Transverse colon (tissue), 4 donors: Measurements from ENCODE around the gene SLC28A3. TPM values are rescaled to one million over a fixed set of nuclear protein-coding genes. Genes with fewer than 3 reads are reported as not detected.

Experiments used
- DNase-seq: peaks from one replicate; pipeline ENCODE4 v3.0.0-alpha.2; 2019
- H3K27ac ChIP-seq, 4 donors: fragments of 200-600 bp; sonication (generic); 2 replicates each; pipeline ENCODE4 v1.5.1; 2016 to 2018; ENCODE audit warnings: inconsistent platforms in 4 of 4
- H3K27me3 ChIP-seq: fragments of 200-600 bp; sonication (generic); 2 replicates; pipeline ENCODE4 v1.5.1; 2017; ENCODE audit warnings: inconsistent platforms
- H3K36me3 ChIP-seq, 4 donors: fragments of 200-600 bp; sonication (generic); 2 replicates each; pipeline ENCODE4 v1.5.1; 2017 to 2019; ENCODE audit warnings: inconsistent platforms in 4 of 4
- H3K4me1 ChIP-seq, 4 donors: fragments of 200-600 bp; sonication (generic); 2 replicates each; pipeline ENCODE4 v1.5.1; 2017 to 2020; ENCODE audit warnings: inconsistent platforms in 4 of 4
- H3K4me3 ChIP-seq, 4 donors: fragments of 200-600 bp; sonication (generic); 1 replicate in 1 of 4; 2 replicates in 3 of 4; pipeline versions ENCODE4 v1.5.1 to v1.6.1; 2017 to 2019; ENCODE audit warnings: inconsistent platforms in 4 of 4
- H3K9me3 ChIP-seq, 2 donors: fragments of 200-600 bp; sonication (generic); 2 replicates each; pipeline ENCODE4 v1.5.1; 2017 to 2019; ENCODE audit warnings: inconsistent platforms in 2 of 2
- EP300 ChIP-seq: sonication (generic); formaldehyde crosslinking; IDR thresholded peaks from one replicate; pipeline ENCODE4 v1.6.1; 2017; ENCODE audit warnings: antibody characterized with exemption, low read depth
- POLR2A ChIP-seq: fragments of 450-650 bp; IDR thresholded peaks from one replicate; pipeline ENCODE4 v1.6.1; 2016; ENCODE audit warnings: antibody characterized with exemption, mild to moderate bottlenecking, moderate library complexity
- POLR2AphosphoS5 ChIP-seq, 3 donors: sonication (generic); formaldehyde crosslinking; IDR thresholded peaks; one replicate each; pipeline ENCODE4 v1.6.1; 2016; ENCODE audit warnings: antibody characterized with exemption in 3 of 3
- WGBS, 2 donors: methylation state at CpG; one replicate each; pipeline ENCODE4 v1.1.5; 2018; ENCODE audit warnings: low coverage in 1 of 2; 5-methylcytosine and 5-hydroxymethylcytosine counted together
- in situ Hi-C, 4 donors: fragments of 200-750 bp; cut with MboI; loops; one replicate each; pipeline versions ENCODE4 v1.15.0 to v1.15.1; 2017; ENCODE audit warnings: low sequenced_read_pairs in 3 of 4, low pct_ligation_motif_present in 1 of 4, low pct_unique_long_range_greater_than_20kb in 1 of 4
- intact Hi-C: fragments of 100-400 bp; cut with DNase I; formaldehyde crosslinking; loops from one replicate; pipeline ENCODE4 v1.15.1; 2023; ENCODE audit warnings: low total_unique reads
- total RNA-seq, 4 donors: library from RNA; depleted of rRNA; stranded (reverse); fragments of >200 nt; gene quantifications; one replicate each; pipeline ENCODE4 v1.1.0, GENCODE V29; 2016
- TF ChIP-seq, protein P1 (sequence below), 5 experiments: fragments of 200-600 bp in 3 of 5; fragments of 450-650 bp in 2 of 5; sonication (generic) in 3 of 5; IDR thresholded peaks; 1 replicate in 2 of 5; 2 replicates in 3 of 5; pipeline ENCODE4 v1.5.1; 2016 to 2017; ENCODE audit warnings: antibody characterized with exemption in 5 of 5, inconsistent platforms in 3 of 5, mild to moderate bottlenecking in 2 of 5, moderate library complexity in 1 of 5

The SLC28A3 gene
- total RNA-seq, 4 donors from 2014 or later = 0.16 to 1.2 (median 0.41) TPM; not detected in 1

GRCh38 chr9:84276741-84277140, 63.8 kb downstream of the SLC28A3 start:
- 82 to 90% methylated on average over 2 to 3 of the region's 3 CpGs for WGBS, 2 donors
- Histone ChIP-seq H3K9me3 (no peaks in the 10 kb centered on the region), H3K27me3 (peaks cover 7% of the 10 kb centered on the region), H3K4me1 (no peaks in the 10 kb centered on the region), H3K27ac (no peak overlapping the region), H3K36me3 (no peaks in the 10 kb centered on the region), H3K4me3 (no peak overlapping the region)
- DNase-seq = no peak
- TF ChIP-seq, protein P1, sequence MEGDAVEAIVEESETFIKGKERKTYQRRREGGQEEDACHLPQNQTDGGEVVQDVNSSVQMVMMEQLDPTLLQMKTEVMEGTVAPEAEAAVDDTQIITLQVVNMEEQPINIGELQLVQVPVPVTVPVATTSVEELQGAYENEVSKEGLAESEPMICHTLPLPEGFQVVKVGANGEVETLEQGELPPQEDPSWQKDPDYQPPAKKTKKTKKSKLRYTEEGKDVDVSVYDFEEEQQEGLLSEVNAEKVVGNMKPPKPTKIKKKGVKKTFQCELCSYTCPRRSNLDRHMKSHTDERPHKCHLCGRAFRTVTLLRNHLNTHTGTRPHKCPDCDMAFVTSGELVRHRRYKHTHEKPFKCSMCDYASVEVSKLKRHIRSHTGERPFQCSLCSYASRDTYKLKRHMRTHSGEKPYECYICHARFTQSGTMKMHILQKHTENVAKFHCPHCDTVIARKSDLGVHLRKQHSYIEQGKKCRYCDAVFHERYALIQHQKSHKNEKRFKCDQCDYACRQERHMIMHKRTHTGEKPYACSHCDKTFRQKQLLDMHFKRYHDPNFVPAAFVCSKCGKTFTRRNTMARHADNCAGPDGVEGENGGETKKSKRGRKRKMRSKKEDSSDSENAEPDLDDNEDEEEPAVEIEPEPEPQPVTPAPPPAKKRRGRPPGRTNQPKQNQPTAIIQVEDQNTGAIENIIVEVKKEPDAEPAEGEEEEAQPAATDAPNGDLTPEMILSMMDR (IDR thresholded peaks at IDR 0.05) = no peak
- TF ChIP-seq POLR2A (no peak), EP300 (no peak), POLR2AphosphoS5 (IDR thresholded peaks at IDR 0.05) (no peak)
- in situ Hi-C loops (no loop called here), intact Hi-C loops (no loop called here)

GRCh38 chr9:84271921-84272556, 68.5 kb downstream of the SLC28A3 start:
- peaks cover 0 to 5% (median 0%) of the 10 kb centered on the region in 4 donors for H3K4me1 ChIP-seq
- peaks cover 11% of the 10 kb centered on the region for H3K27me3 ChIP-seq
- intact Hi-C loops (no loop called here), in situ Hi-C loops (no loop called here)
- no peaks in the 10 kb centered on the region for H3K9me3 ChIP-seq
- peak overlapping the region in 1 of 4 donors; percentile 11 for H3K27ac ChIP-seq
- H3K4me3 ChIP-seq = peak overlapping the region in 1 of 4 donors; percentile 8
- WGBS, 2 donors = 79 to 82% methylated on average over 13 to 19 of the region's 19 CpGs
- H3K36me3 ChIP-seq = no peaks in the 10 kb centered on the region
- no peak for DNase-seq
- TF ChIP-seq EP300 (no peak), POLR2AphosphoS5 (IDR thresholded peaks at IDR 0.05) (no peak), POLR2A (no peak)
- TF ChIP-seq, protein P1 (IDR thresholded peaks at IDR 0.05) = no peak

GRCh38 chr9:84271531-84271900, 69.0 kb downstream of the SLC28A3 start:
- TF ChIP-seq POLR2A = no peak
- TF ChIP-seq, protein P1 (IDR thresholded peaks at IDR 0.05) = no peak
- peak; percentile 41 for TF ChIP-seq EP300
- peak in 2 of 3 donors; percentile 33 to 57 for TF ChIP-seq POLR2AphosphoS5 (IDR thresholded peaks at IDR 0.05)
- DNase-seq = peak; percentile 56
- Histone ChIP-seq H3K27me3 (peaks cover 11% of the 10 kb centered on the region), H3K36me3 (no peaks in the 10 kb centered on the region), H3K9me3 (no peaks in the 10 kb centered on the region), H3K27ac (peak overlapping the region in 1 of 4 donors; percentile 11), H3K4me3 (peak overlapping the region in 1 of 4 donors; percentile 8), H3K4me1 (peaks cover 0 to 5% (median 0%) of the 10 kb centered on the region in 4 donors)
- in situ Hi-C loops = no loop called here
- intact Hi-C loops = no loop called here
- WGBS, 2 donors = 35% methylated on average over 17 of the region's 17 CpGs; no CpG with 5 or more reads in 1 of the 2 donors

DNA sequence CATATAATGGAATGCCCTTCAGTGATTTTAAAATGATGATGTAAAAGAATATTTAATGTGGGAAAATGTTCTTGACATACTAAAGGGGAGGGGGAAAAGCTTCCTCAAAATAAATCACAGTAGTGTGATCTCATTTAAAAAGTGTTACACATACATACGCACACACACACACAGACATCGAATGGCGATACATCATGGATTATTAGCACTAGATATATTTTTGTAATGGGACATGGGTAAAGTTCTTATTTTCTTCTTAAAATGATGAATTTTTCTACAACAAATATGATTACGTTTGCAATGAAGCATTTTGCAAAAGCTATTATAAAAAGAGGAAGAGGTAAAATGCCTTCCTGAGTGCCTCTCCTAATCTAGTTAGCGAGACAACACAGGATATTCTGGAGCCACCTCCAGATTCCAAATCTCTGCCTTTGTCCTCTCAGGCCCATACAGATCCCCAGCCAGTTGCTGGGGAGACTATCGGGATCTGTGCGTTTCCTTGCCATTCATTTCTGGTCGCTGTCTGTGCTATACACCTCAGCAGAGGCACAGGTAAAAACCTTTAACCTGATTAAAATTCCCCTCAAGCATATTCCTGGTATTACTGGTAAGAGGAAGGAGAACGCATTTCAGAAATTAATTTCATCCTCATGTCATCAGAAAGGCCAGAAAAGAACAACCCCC, 69.6 kb downstream of the SLC28A3 start:
- intact Hi-C loops (no loop called here), in situ Hi-C loops (no loop called here)
- H3K9me3 ChIP-seq = no peaks in the 10 kb centered on the region
- 58 to 79% methylated on average over 8 to 9 of the region's 9 CpGs for WGBS, 2 donors
- peaks cover 11% of the 10 kb centered on the region for H3K27me3 ChIP-seq
- no peak for DNase-seq
- TF ChIP-seq POLR2AphosphoS5 (IDR thresholded peaks at IDR 0.05) = no peak
- no peak for TF ChIP-seq EP300
- no peak for TF ChIP-seq POLR2A
- TF ChIP-seq, protein P1 (IDR thresholded peaks at IDR 0.05) = no peak
- no peak overlapping the region for H3K27ac ChIP-seq
- H3K36me3 ChIP-seq = no peaks in the 10 kb centered on the region
- peaks cover 0 to 5% (median 0%) of the 10 kb centered on the region in 4 donors for H3K4me1 ChIP-seq
- no peak overlapping the region for H3K4me3 ChIP-seq
